ENCODE data around the gene PLPP3.

The PLPP3 gene

GRCh38 chr1:56552349-56552748 lies 27.0 kb downstream of the PLPP3 start:
- TF ChIP-seq POLR2AphosphoS5 (IDR thresholded peaks at IDR 0.05; ENCODE audit: low read depth, low read length) (no peak), REST (IDR thresholded peaks at IDR 0.05; ENCODE audit: insufficient read depth in 1 of 2, low read depth in 2 of 2, low read length in 2 of 2) (no peak), SIN3A (IDR thresholded peaks at IDR 0.05; ENCODE audit: borderline replicate concordance, insufficient read depth, low read length) (no peak), FOXP2 (optimal IDR thresholded peaks at IDR 0.05; ENCODE audit: borderline replicate concordance, extremely low read depth, extremely low read length, insufficient read depth) (no peak), TAF1 (IDR thresholded peaks at IDR 0.05; ENCODE audit: borderline replicate concordance, insufficient read depth, low read length) (no peak)

- TF ChIP-seq POLR2AphosphoS5 (IDR thresholded peaks at IDR 0.05; ENCODE audit: low read depth, low read length) = no peak
- TF ChIP-seq FOXP2 (optimal IDR thresholded peaks at IDR 0.05; ENCODE audit: borderline replicate concordance, extremely low read depth, extremely low read length, insufficient read depth) = no peak
- no peak for TF ChIP-seq TAF1 (IDR thresholded peaks at IDR 0.05; ENCODE audit: borderline replicate concordance, insufficient read depth, low read length)
- TF ChIP-seq REST (IDR thresholded peaks at IDR 0.05; ENCODE audit: insufficient read depth in 1 of 2, low read depth in 2 of 2, low read length in 2 of 2) = no peak
- TF ChIP-seq SIN3A (IDR thresholded peaks at IDR 0.05; ENCODE audit: borderline replicate concordance, insufficient read depth, low read length) = no peak
Observed at GRCh38 chr1:56551691-56552090, 27.7 kb downstream of the PLPP3 start.

- no peak for TF ChIP-seq REST (IDR thresholded peaks at IDR 0.05; ENCODE audit: insufficient read depth in 1 of 2, low read depth in 2 of 2, low read length in 2 of 2)
- no peak for TF ChIP-seq SIN3A (IDR thresholded peaks at IDR 0.05; ENCODE audit: borderline replicate concordance, insufficient read depth, low read length)
- TF ChIP-seq TAF1 (IDR thresholded peaks at IDR 0.05; ENCODE audit: borderline replicate concordance, insufficient read depth, low read length) = no peak
Observed at GRCh38 chr1:56550859-56551188, 28.5 kb downstream of the PLPP3 start.

GRCh38 chr1:56550138-56550858 lies 29.1 kb downstream of the PLPP3 start:
- TF ChIP-seq POLR2AphosphoS5 (IDR thresholded peaks at IDR 0.05; ENCODE audit: low read depth, low read length) (no peak), TAF1 (IDR thresholded peaks at IDR 0.05; ENCODE audit: borderline replicate concordance, insufficient read depth, low read length) (no peak), REST (IDR thresholded peaks at IDR 0.05; ENCODE audit: insufficient read depth in 1 of 2, low read depth in 2 of 2, low read length in 2 of 2) (no peak)

- TF ChIP-seq FOXP2 (optimal IDR thresholded peaks at IDR 0.05; ENCODE audit: borderline replicate concordance, extremely low read depth, extremely low read length, insufficient read depth) (no peak), SIN3A (IDR thresholded peaks at IDR 0.05; ENCODE audit: borderline replicate concordance, insufficient read depth, low read length) (no peak), POLR2AphosphoS5 (IDR thresholded peaks at IDR 0.05; ENCODE audit: low read depth, low read length) (no peak), TAF1 (IDR thresholded peaks at IDR 0.05; ENCODE audit: borderline replicate concordance, insufficient read depth, low read length) (no peak), REST (IDR thresholded peaks at IDR 0.05; ENCODE audit: insufficient read depth in 1 of 2, low read depth in 2 of 2, low read length in 2 of 2) (no peak)
Observed at GRCh38 chr1:56548571-56548970, 30.8 kb downstream of the PLPP3 start.

Data from PFSK-1 (cell line).